ENCODE data around the gene C2orf81.

DNA sequence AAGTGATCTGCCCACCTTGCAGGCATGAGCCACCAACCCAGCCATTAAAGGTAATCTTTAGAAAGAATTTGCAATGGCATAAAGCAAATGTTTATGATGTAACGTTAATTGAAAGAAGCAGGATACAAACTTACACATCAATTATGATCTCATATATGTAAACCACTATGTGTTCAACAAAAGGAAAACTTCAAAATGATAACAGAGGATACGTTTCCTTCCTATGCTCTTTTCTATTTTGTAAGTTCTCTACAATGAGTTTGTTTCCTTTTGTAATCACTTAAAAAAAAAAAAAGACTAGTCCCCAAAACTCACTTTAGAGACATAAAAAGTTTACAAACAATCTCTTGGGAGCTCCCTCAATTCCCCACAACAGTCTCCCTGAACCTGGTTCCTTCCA, 1.4 kb downstream of the C2orf81 start:
- no peak for TF ChIP-seq EZH2 (IDR thresholded peaks at IDR 0.05)
- no peak for TF ChIP-seq POLR2AphosphoS5 (IDR thresholded peaks at IDR 0.05; ENCODE audit: borderline replicate concordance, low read depth, low read length)
